H1 (cell line): ENCODE data around the gene NGFR. TPM values are rescaled to one million over a fixed set of nuclear protein-coding genes. Genes with fewer than 3 reads are reported as not detected.

Source experiments
- CBX5 ChIP-seq: fragments of 300-800, 300-1000 bp; sonication (generic); IDR thresholded peaks from 2 replicates; pipeline ENCODE4 v1.7.1; 2016; ENCODE audit warnings: antibody characterized with exemption, low read length, low read depth
- FOSL1 ChIP-seq: IDR thresholded peaks from 2 replicates; pipeline ENCODE4 v1.6.1; 2011; ENCODE audit warnings: mild to moderate bottlenecking, low read depth, low read length, moderate library complexity; ENCODE audit not compliant: insufficient read depth
- SP1 ChIP-seq: IDR thresholded peaks from 2 replicates; pipeline ENCODE4 v1.6.1; 2011; ENCODE audit warnings: low read depth, low read length
- SP2 ChIP-seq: IDR thresholded peaks from 2 replicates; pipeline ENCODE4 v1.6.1; 2012; ENCODE audit warnings: mild to moderate bottlenecking, low read length, inconsistent platforms
- SP4 ChIP-seq: IDR thresholded peaks from 2 replicates; pipeline ENCODE4 v1.6.1; 2012; ENCODE audit warnings: low read length, inconsistent platforms
- TBP ChIP-seq: IDR thresholded peaks from 2 replicates; pipeline ENCODE4 v1.6.1; 2011; ENCODE audit warnings: low read depth, low read length, improper control_type of control experiment
- polyA plus RNA-seq, 7 experiments: library from polyadenylated mRNA; depleted of rRNA in 3 of 7; stranded (reverse) in 5 of 7; unstranded in 2 of 7; fragments of >200 nt in 5 of 7; fragments of 200-250 nt in 2 of 7; gene quantifications; 1 replicate in 5 of 7; 2 replicates in 1 of 7; 4 replicates in 1 of 7; pipeline versions ENCODE4 v1.2.1 to v1.2.3, GENCODE V29; 2011 to 2013; ENCODE audit warnings: missing spikeins in 2 of 7, mixed read lengths in 2 of 7
- total RNA-seq: library from RNA; stranded (reverse); fragmentation: NEBNext Ultra II Directional; extraction: Animal tissue kit (Norgen Biotek cat#: 25700); gene quantifications from 2 replicates; pipeline ENCODE4 v1.2.1, GENCODE V29; 2021

Gene NGFR
- total and polyA plus RNA-seq, 2 of the 8 experiments (the other 6 are each of a cell fraction or from before 2014, with no cell fraction given), result 8.1 to 10.3 TPM

- TF ChIP-seq TBP (no peak), FOSL1 (no peak), CBX5 (no peak), SP2 (no peak), SP1 (no peak), SP4 (no peak)
Measured at GRCh38 chr17:49480836-49481615, 14.1 kb upstream of the NGFR start (continued).
